NCI-H82 (cell line): ENCODE results near the gene RNF224.

Source experiments
- DNase-seq: peaks from one replicate; lab custom pipeline; 2025; lab: John Stamatoyannopoulos, UW

RNF224 gene

GRCh38 chr9:137273611-137274320, 46.5 kb downstream of the RNF224 start:
- no peak for DNase-seq

DNA sequence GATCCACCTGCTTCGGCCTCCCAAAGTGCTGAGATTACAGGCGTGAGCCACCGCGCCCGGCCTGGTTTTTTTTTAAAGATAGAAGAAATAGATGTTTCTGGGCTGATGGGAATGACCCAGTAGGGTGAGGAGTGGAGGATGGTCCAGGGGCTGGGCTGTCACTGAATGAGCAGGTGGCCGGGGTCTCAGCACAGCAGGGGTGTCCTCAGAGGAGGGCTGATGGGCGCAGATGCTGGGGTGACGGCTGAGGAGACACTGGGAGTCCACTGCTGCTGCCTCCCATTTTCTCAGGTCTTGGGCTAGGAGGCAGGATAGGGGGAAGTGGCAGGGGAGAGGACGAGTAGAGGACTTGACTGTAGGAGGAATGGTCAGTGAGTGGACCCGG, 47.9 kb downstream of the RNF224 start:
- no peak for DNase-seq

- no peak for DNase-seq
These were observed 48.5 kb downstream of the RNF224 start for GRCh38 chr9:137275588-137276472.

GRCh38 chr9:137276473-137277328, 49.4 kb downstream of the RNF224 start:
- peak; percentile 32 for DNase-seq

DNA sequence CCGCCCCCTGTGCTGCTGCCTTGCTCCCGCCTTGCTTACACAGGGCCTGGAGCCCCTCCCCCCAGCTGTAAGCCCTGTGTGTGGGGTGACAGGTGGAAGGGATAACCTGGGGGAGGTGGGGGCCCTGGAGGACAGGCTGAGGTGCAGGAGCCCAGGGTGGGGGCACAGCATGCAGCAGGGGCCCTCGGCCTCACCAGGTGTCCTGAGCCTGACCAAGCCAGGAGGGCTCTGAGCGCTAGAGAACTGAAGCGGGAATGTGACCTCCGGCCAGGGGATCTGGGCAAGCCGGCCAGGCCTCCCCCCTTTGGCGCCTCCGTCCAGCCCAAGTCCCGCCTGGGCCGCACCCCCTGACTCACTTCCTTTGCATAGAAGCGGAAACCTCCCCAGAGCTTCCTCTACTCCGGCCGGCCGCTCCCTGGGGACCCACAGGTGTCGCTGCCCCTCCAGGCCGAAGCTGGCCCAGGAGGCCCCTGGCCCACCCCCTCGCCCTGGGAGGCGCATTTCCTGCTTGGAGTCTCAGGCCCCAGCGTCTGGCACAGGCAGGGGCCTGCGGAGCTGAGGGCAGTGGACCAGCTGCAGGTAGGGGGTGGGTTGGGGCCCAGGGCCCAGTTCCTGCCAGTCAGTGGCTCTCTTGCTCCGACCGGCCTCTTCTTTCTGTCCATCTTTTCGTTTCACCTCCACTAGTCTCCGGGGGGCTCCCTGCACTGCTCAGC, 50.2 kb downstream of the RNF224 start, which contains the start of gene TOR4A:
Gene TOR4A (plus strand): TSS at position 398 of the 713 bp plus-strand sequence. CDS start 964 bp downstream, outside the sequence.
- peak; percentile 39 for DNase-seq

- DNase-seq, result no peak
These were observed 50.9 kb downstream of the RNF224 start for GRCh38 chr9:137278061-137278701.
